Neural cell (in vitro differentiated cells): ENCODE results near the gene C17orf100.

Experiments
- CTCF ChIP-seq: fragments of 450-650 bp; IDR thresholded peaks from 2 replicates; pipeline ENCODE4 v1.5.1; 2014; ENCODE audit warnings: antibody characterized with exemption, mild to moderate bottlenecking, moderate library complexity; ENCODE audit not compliant: poor library complexity, severe bottlenecking
- EZH2 ChIP-seq: fragments of 200-600, 300-800 bp; shearing (Covaris generic), sonication (generic); IDR thresholded peaks from 2 replicates; pipeline ENCODE4 v1.6.1; 2014; ENCODE audit warnings: antibody characterized with exemption, low read length, borderline replicate concordance, mild to moderate bottlenecking; ENCODE audit not compliant: insufficient read depth, poor library complexity, severe bottlenecking
- MXI1 ChIP-seq: fragments of 450-650 bp; conservative IDR thresholded peaks from 2 replicates; pipeline ENCODE4 v1.6.1; 2014; ENCODE audit warnings: antibody characterized with exemption, mild to moderate bottlenecking; ENCODE audit not compliant: poor library complexity, severe bottlenecking
- POLR2AphosphoS5 ChIP-seq: IDR thresholded peaks from 2 replicates; pipeline ENCODE4 v1.6.1; 2012
- RAD21 ChIP-seq: fragments of 450-650 bp; conservative IDR thresholded peaks from 2 replicates; pipeline ENCODE4 v1.6.1; 2014; ENCODE audit warnings: antibody characterized with exemption, mild to moderate bottlenecking, moderate library complexity
- REST ChIP-seq: IDR thresholded peaks from 2 replicates; pipeline ENCODE4 v1.6.1; 2012; ENCODE audit warnings: borderline replicate concordance
- SMC3 ChIP-seq: fragments of 450-650 bp; conservative IDR thresholded peaks from 2 replicates; pipeline ENCODE4 v1.6.1; 2014; ENCODE audit warnings: antibody characterized with exemption, mild to moderate bottlenecking, moderate library complexity; ENCODE audit not compliant: poor library complexity

- TF ChIP-seq CTCF (no peak), RAD21 (no peak), REST (no peak), MXI1 (no peak), POLR2AphosphoS5 (no peak), SMC3 (no peak), EZH2 (no peak)
Measured at GRCh38 chr17:6639586-6640535, 11.7 kb upstream of the C17orf100 start.
